Neural cell (in vitro differentiated cells): ENCODE data around the gene INSM1. TPM values are rescaled to one million over a fixed set of nuclear protein-coding genes. Genes with fewer than 3 reads are reported as not detected.

Experiments used
- H2AFZ ChIP-seq: fragments of 200-600, 300-800 bp; sonication (generic), shearing (Covaris generic); 2 replicates; pipeline ENCODE4 v1.6.0; 2014; ENCODE audit warnings: low read depth, mild to moderate bottlenecking, antibody characterized with exemption, low read length, moderate library complexity
- H3F3A ChIP-seq: fragments of 200-600 bp; shearing (Covaris generic); 2 replicates; pipeline ENCODE4 v1.6.1; 2016; ENCODE audit warnings: mild to moderate bottlenecking, moderate library complexity, mixed read lengths, antibody characterized with exemption, low read length; ENCODE audit not compliant: insufficient read depth, poor library complexity, severe bottlenecking
- H3K27ac ChIP-seq: fragments of 200-600, 300-800 bp; sonication (generic), shearing (Covaris generic); 2 replicates; pipeline ENCODE4 v1.5.1; 2014; ENCODE audit warnings: mild to moderate bottlenecking, low read length, moderate library complexity
- H3K27me3 ChIP-seq: fragments of 300-800, 200-600 bp; sonication (generic), shearing (Covaris generic); 2 replicates; pipeline ENCODE4 v1.6.0; 2014; ENCODE audit warnings: mild to moderate bottlenecking, low read depth, low read length, moderate library complexity; ENCODE audit not compliant: insufficient read depth
- H3K36me3 ChIP-seq: fragments of 300-800, 200-600 bp; sonication (generic), shearing (Covaris generic); 2 replicates; pipeline ENCODE4 v1.5.1; 2014; ENCODE audit warnings: mild to moderate bottlenecking, antibody characterized with exemption, low read length, moderate library complexity; ENCODE audit not compliant: insufficient read depth
- H3K4me2 ChIP-seq: fragments of 300-800, 200-600 bp; sonication (generic), shearing (Covaris generic); 2 replicates; pipeline ENCODE4 v1.6.0; 2014; ENCODE audit warnings: mild to moderate bottlenecking, low read length
- H3K4me3 ChIP-seq: fragments of 300-800, 200-600 bp; sonication (generic), shearing (Covaris generic); 2 replicates; pipeline ENCODE4 v1.5.1; 2014; ENCODE audit warnings: mild to moderate bottlenecking, low read length, moderate library complexity
- H3K79me2 ChIP-seq: fragments of 200-600 bp; shearing (Covaris generic); replicated peaks from 2 replicates; pipeline ENCODE4 v1.6.0; 2014; ENCODE audit warnings: mild to moderate bottlenecking, low read length, moderate library complexity; ENCODE audit not compliant: insufficient read depth
- H3K9ac ChIP-seq: fragments of 300-800, 200-600 bp; sonication (generic), shearing (Covaris generic); 2 replicates; pipeline ENCODE4 v1.6.1; 2016; ENCODE audit warnings: mild to moderate bottlenecking, low read length, mixed read lengths
- H3K9me2 ChIP-seq: fragments of 200-600 bp; shearing (Covaris generic); 2 replicates; pipeline ENCODE4 v1.6.1; 2016; ENCODE audit warnings: mild to moderate bottlenecking, low read length, mixed read lengths; ENCODE audit not compliant: insufficient read depth
- H3K9me3 ChIP-seq: fragments of 200-600, 300-800 bp; sonication (generic), shearing (Covaris generic); 2 replicates; pipeline ENCODE4 v1.6.1; 2016; ENCODE audit warnings: mild to moderate bottlenecking, mixed run types, low read length, moderate library complexity, mixed read lengths
- H4K20me1 ChIP-seq: fragments of 200-600 bp; shearing (Covaris generic); 2 replicates; pipeline ENCODE4 v1.6.1; 2016; ENCODE audit warnings: mild to moderate bottlenecking, mixed run types; ENCODE audit not compliant: insufficient read depth
- EP300 ChIP-seq: fragments of 450-650 bp; conservative IDR thresholded peaks from 2 replicates; pipeline ENCODE4 v1.6.1; 2014; ENCODE audit warnings: antibody characterized with exemption, mild to moderate bottlenecking, moderate library complexity; ENCODE audit not compliant: poor library complexity, severe bottlenecking
- EZH2 ChIP-seq: fragments of 200-600, 300-800 bp; shearing (Covaris generic), sonication (generic); IDR thresholded peaks from 2 replicates; pipeline ENCODE4 v1.6.1; 2014; ENCODE audit warnings: antibody characterized with exemption, low read length, borderline replicate concordance, mild to moderate bottlenecking; ENCODE audit not compliant: insufficient read depth, poor library complexity, severe bottlenecking
- MXI1 ChIP-seq: fragments of 450-650 bp; conservative IDR thresholded peaks from 2 replicates; pipeline ENCODE4 v1.6.1; 2014; ENCODE audit warnings: antibody characterized with exemption, mild to moderate bottlenecking; ENCODE audit not compliant: poor library complexity, severe bottlenecking
- POLR2AphosphoS5 ChIP-seq: IDR thresholded peaks from 2 replicates; pipeline ENCODE4 v1.6.1; 2012
- RAD21 ChIP-seq: fragments of 450-650 bp; conservative IDR thresholded peaks from 2 replicates; pipeline ENCODE4 v1.6.1; 2014; ENCODE audit warnings: antibody characterized with exemption, mild to moderate bottlenecking, moderate library complexity
- REST ChIP-seq: IDR thresholded peaks from 2 replicates; pipeline ENCODE4 v1.6.1; 2012; ENCODE audit warnings: borderline replicate concordance
- SMC3 ChIP-seq: fragments of 450-650 bp; conservative IDR thresholded peaks from 2 replicates; pipeline ENCODE4 v1.6.1; 2014; ENCODE audit warnings: antibody characterized with exemption, mild to moderate bottlenecking, moderate library complexity; ENCODE audit not compliant: poor library complexity
- TAF1 ChIP-seq: IDR thresholded peaks from 2 replicates; pipeline ENCODE4 v1.6.1; 2012; ENCODE audit warnings: low read depth
- polyA plus RNA-seq: library from polyadenylated mRNA; depleted of rRNA; stranded (reverse); fragments of >200 nt; gene quantifications from 2 replicates; pipeline ENCODE4 v1.2.3, GENCODE V29; 2014
- TF ChIP-seq, protein P1 (sequence below): fragments of 450-650 bp; IDR thresholded peaks from 2 replicates; pipeline ENCODE4 v1.5.1; 2014; ENCODE audit warnings: antibody characterized with exemption, mild to moderate bottlenecking, moderate library complexity; ENCODE audit not compliant: poor library complexity, severe bottlenecking

INSM1 gene
- polyA plus RNA-seq, 1 donor from 2014 or later: 8.6 TPM

- Histone ChIP-seq H4K20me1 (no peaks in the 10 kb centered on the region), H2AFZ (no peak overlapping the region), H3K27me3 (no peaks in the 10 kb centered on the region), H3K9me2 (no peaks in the 10 kb centered on the region), H3K79me2 (no peaks in the 10 kb centered on the region), H3F3A (no peaks in the 10 kb centered on the region), H3K4me2 (no peak overlapping the region), H3K36me3 (no peaks in the 10 kb centered on the region), H3K9me3 (no peaks in the 10 kb centered on the region), H3K4me3 (no peak overlapping the region), H3K9ac (no peak overlapping the region), H3K27ac (no peak overlapping the region)
- TF ChIP-seq EP300 (no peak), SMC3 (no peak), POLR2AphosphoS5 (no peak), MXI1 (no peak), EZH2 (no peak), TAF1 (no peak), REST (no peak), RAD21 (no peak)
- TF ChIP-seq, protein P1, sequence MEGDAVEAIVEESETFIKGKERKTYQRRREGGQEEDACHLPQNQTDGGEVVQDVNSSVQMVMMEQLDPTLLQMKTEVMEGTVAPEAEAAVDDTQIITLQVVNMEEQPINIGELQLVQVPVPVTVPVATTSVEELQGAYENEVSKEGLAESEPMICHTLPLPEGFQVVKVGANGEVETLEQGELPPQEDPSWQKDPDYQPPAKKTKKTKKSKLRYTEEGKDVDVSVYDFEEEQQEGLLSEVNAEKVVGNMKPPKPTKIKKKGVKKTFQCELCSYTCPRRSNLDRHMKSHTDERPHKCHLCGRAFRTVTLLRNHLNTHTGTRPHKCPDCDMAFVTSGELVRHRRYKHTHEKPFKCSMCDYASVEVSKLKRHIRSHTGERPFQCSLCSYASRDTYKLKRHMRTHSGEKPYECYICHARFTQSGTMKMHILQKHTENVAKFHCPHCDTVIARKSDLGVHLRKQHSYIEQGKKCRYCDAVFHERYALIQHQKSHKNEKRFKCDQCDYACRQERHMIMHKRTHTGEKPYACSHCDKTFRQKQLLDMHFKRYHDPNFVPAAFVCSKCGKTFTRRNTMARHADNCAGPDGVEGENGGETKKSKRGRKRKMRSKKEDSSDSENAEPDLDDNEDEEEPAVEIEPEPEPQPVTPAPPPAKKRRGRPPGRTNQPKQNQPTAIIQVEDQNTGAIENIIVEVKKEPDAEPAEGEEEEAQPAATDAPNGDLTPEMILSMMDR: no peak
These were observed 40.2 kb upstream of the INSM1 start for GRCh38 chr20:20327746-20328145.

- Histone ChIP-seq H3F3A (no peaks in the 10 kb centered on the region), H3K4me3 (no peak overlapping the region), H3K4me2 (no peak overlapping the region), H3K27me3 (no peaks in the 10 kb centered on the region), H2AFZ (no peak overlapping the region), H3K79me2 (no peaks in the 10 kb centered on the region), H4K20me1 (no peaks in the 10 kb centered on the region), H3K27ac (no peak overlapping the region), H3K9me3 (no peaks in the 10 kb centered on the region), H3K9ac (no peak overlapping the region), H3K36me3 (no peaks in the 10 kb centered on the region), H3K9me2 (no peaks in the 10 kb centered on the region)
- TF ChIP-seq, protein P1: no peak
- no peak for TF ChIP-seq POLR2AphosphoS5
- no peak for TF ChIP-seq RAD21
- no peak for TF ChIP-seq SMC3
- no peak for TF ChIP-seq TAF1
- TF ChIP-seq REST: no peak
- TF ChIP-seq MXI1: no peak
- no peak for TF ChIP-seq EP300
- TF ChIP-seq EZH2: no peak
These were observed 38.3 kb upstream of the INSM1 start for GRCh38 chr20:20329564-20329963.
